A549 (cell line): ENCODE results near the gene NTM.

Source experiments
- HMGXB4 ChIP-seq: fragments of 250-450 bp; sonication (Bioruptor Pico); IDR thresholded peaks from 2 replicates; pipeline ENCODE4 v1.5.0; 2021; ENCODE audit warnings: mild to moderate bottlenecking, moderate library complexity, borderline replicate concordance
- JUN ChIP-seq, 2 experiments: fragments of >200 bp; sonication (Bioruptor Twin); formaldehyde crosslinking; IDR thresholded peaks; 2 replicates in 1 of 2; 3 replicates in 1 of 2; pipeline ENCODE4 v1.6.1; 2016 to 2017
- JUNB ChIP-seq: fragments of >200 bp; sonication (Bioruptor Twin); formaldehyde crosslinking; IDR thresholded peaks from 2 replicates; pipeline ENCODE4 v1.6.1; 2016
- KDM5A ChIP-seq: fragments of 200-600 bp; sonication (generic); IDR thresholded peaks from 2 replicates; pipeline ENCODE4 v1.6.1; 2016; ENCODE audit warnings: antibody characterized with exemption, mild to moderate bottlenecking
- POLR2A ChIP-seq: IDR thresholded peaks from 2 replicates; pipeline ENCODE4 v1.6.1; 2012; ENCODE audit warnings: mild to moderate bottlenecking, low read length
- SMC3 ChIP-seq: fragments of >200 bp; sonication (Bioruptor Twin); formaldehyde crosslinking; IDR thresholded peaks from 3 replicates; pipeline ENCODE4 v1.6.1; 2018; ENCODE audit warnings: inconsistent platforms
- TF ChIP-seq, protein P1 (sequence below): fragments of >200 bp; sonication (Bioruptor Twin); formaldehyde crosslinking; IDR thresholded peaks from 3 replicates; pipeline ENCODE4 v1.5.1; 2016
- TF ChIP-seq, protein P2 (sequence below): IDR thresholded peaks from 2 replicates; pipeline ENCODE4 v1.6.1; 2012

- TF ChIP-seq, protein P1, sequence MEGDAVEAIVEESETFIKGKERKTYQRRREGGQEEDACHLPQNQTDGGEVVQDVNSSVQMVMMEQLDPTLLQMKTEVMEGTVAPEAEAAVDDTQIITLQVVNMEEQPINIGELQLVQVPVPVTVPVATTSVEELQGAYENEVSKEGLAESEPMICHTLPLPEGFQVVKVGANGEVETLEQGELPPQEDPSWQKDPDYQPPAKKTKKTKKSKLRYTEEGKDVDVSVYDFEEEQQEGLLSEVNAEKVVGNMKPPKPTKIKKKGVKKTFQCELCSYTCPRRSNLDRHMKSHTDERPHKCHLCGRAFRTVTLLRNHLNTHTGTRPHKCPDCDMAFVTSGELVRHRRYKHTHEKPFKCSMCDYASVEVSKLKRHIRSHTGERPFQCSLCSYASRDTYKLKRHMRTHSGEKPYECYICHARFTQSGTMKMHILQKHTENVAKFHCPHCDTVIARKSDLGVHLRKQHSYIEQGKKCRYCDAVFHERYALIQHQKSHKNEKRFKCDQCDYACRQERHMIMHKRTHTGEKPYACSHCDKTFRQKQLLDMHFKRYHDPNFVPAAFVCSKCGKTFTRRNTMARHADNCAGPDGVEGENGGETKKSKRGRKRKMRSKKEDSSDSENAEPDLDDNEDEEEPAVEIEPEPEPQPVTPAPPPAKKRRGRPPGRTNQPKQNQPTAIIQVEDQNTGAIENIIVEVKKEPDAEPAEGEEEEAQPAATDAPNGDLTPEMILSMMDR: no peak
- TF ChIP-seq, protein P2, sequence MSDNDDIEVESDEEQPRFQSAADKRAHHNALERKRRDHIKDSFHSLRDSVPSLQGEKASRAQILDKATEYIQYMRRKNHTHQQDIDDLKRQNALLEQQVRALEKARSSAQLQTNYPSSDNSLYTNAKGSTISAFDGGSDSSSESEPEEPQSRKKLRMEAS: no peak
- TF ChIP-seq KDM5A: no peak
- TF ChIP-seq JUN (IDR thresholded peaks at IDR 0.05): no peak
- no peak for TF ChIP-seq POLR2A
- no peak for TF ChIP-seq JUNB
- TF ChIP-seq SMC3: no peak
- TF ChIP-seq HMGXB4 (CRISPR knock-in tag): no peak
Observed at GRCh38 chr11:131689049-131689925, 318.9 kb downstream of the NTM start.
